IMR-90 (cell line): Measurements from ENCODE around the gene PGD. TPM values are rescaled to one million over a fixed set of nuclear protein-coding genes. Genes with fewer than 3 reads are reported as not detected.

ENCODE experiments used
- ATAC-seq: fragments of 200-7000 bp; cut with Tn5 transposase; 2 replicates; pipeline ENCODE4 v1.9.1; 2020; ENCODE audit warnings: low read depth, mild to moderate bottlenecking, moderate library complexity
- BruUV-seq: library from RNA; stranded (reverse); fragments of 400-500 nt; replicated peaks from 2 replicates; lab custom pipeline; 2021; lab: Mats Ljungman, UMichigan
- CTCF ChIA-PET: fragments of 300-600 bp; formaldehyde crosslinking; extraction: SDS; loops from one replicate; lab custom pipeline; 2021; ENCODE audit warnings: antibody characterized with exemption; lab: Yijun Ruan, JAX
- POLR2A ChIA-PET: fragments of 300-600 bp; sonication (Branson Sonifier 250); formaldehyde crosslinking; loops from one replicate; lab custom pipeline; 2022; ENCODE audit warnings: antibody characterized with exemption; ENCODE audit not compliant: unreplicated experiment; lab: Charles Lee
- DNase-seq: peaks from one replicate; pipeline ENCODE4 v3.0.0; 2013
- H2AFZ ChIP-seq: replicated peaks from 2 replicates; pipeline ENCODE3; 2013; ENCODE audit warnings: low read length, mild to moderate bottlenecking; ENCODE audit not compliant: poor library complexity
- H2AK5ac ChIP-seq: 2 replicates; pipeline ENCODE4 v1.6.1; 2013; ENCODE audit warnings: low read depth, low read length, inconsistent platforms
- H2AK9ac ChIP-seq: replicated peaks from 2 replicates; pipeline ENCODE3; 2013; ENCODE audit warnings: mild to moderate bottlenecking, low read depth, low read length, moderate library complexity; ENCODE audit not compliant: poor library complexity
- H2BK120ac ChIP-seq: 2 replicates; pipeline ENCODE4 v1.6.1; 2013; ENCODE audit warnings: low read depth, low read length, inconsistent platforms
- H2BK15ac ChIP-seq: 3 replicates; pipeline ENCODE4 v1.6.1; 2013; ENCODE audit warnings: low read depth, low read length, inconsistent platforms
- H2BK20ac ChIP-seq: 2 replicates; pipeline ENCODE4 v1.6.1; 2013; ENCODE audit warnings: low read depth, mild to moderate bottlenecking, inconsistent platforms, low read length, moderate library complexity
- H2BK5ac ChIP-seq: 2 replicates; pipeline ENCODE4 v1.6.1; 2013; ENCODE audit warnings: mild to moderate bottlenecking, low read depth, low read length, inconsistent platforms; ENCODE audit not compliant: poor library complexity, severe bottlenecking
- H3K14ac ChIP-seq: replicated peaks from 2 replicates; pipeline ENCODE4 v1.6.1; 2013; ENCODE audit warnings: low read depth, low read length, inconsistent platforms
- H3K18ac ChIP-seq: 2 replicates; pipeline ENCODE4 v1.6.1; 2013; ENCODE audit warnings: low read depth, low read length, control low read depth
- H3K23ac ChIP-seq: 2 replicates; pipeline ENCODE4 v1.6.1; 2013; ENCODE audit warnings: low read depth, low read length, inconsistent platforms
- H3K27ac ChIP-seq: 2 replicates; pipeline ENCODE4 v1.5.1; 2013; ENCODE audit warnings: mild to moderate bottlenecking, control low read depth, low read length; ENCODE audit not compliant: insufficient read depth
- H3K27me3 ChIP-seq: 2 replicates; pipeline ENCODE4 v1.6.1; 2013; ENCODE audit warnings: low read length; ENCODE audit not compliant: control insufficient read depth, insufficient read depth
- H3K36me3 ChIP-seq: 2 replicates; pipeline ENCODE4 v1.6.1; 2013; ENCODE audit warnings: low read length, mixed read lengths; ENCODE audit not compliant: control insufficient read depth, insufficient read depth
- H3K4ac ChIP-seq: 2 replicates; pipeline ENCODE4 v1.6.1; 2013; ENCODE audit warnings: low read depth, low read length, inconsistent platforms
- H3K4me1 ChIP-seq: 2 replicates; pipeline ENCODE4 v1.6.1; 2013; ENCODE audit warnings: low read length, mixed read lengths; ENCODE audit not compliant: control insufficient read depth, insufficient read depth
- H3K4me2 ChIP-seq: 2 replicates; pipeline ENCODE4 v1.6.1; 2013; ENCODE audit warnings: low read depth, mild to moderate bottlenecking, control low read depth, low read length, moderate library complexity
- H3K4me3 ChIP-seq: 2 replicates; pipeline ENCODE4 v1.5.1; 2013; ENCODE audit warnings: low read depth, mild to moderate bottlenecking, control low read depth, low read length, moderate library complexity; ENCODE audit not compliant: insufficient read depth
- H3K56ac ChIP-seq: 2 replicates; pipeline ENCODE4 v1.6.1; 2013; ENCODE audit warnings: low read length, inconsistent platforms; ENCODE audit not compliant: insufficient read depth; ENCODE audit errors: extremely low read depth
- H3K79me1 ChIP-seq, 2 experiments: 2 replicates each; pipeline ENCODE4 v1.6.1; 2013; ENCODE audit warnings: low read length in 2 of 2, inconsistent platforms in 1 of 2, low read depth in 1 of 2
- H3K9ac ChIP-seq: 2 replicates; pipeline ENCODE4 v1.6.1; 2013; ENCODE audit warnings: low read depth, low read length, control low read depth
- H3K9me1 ChIP-seq: 2 replicates; pipeline ENCODE4 v1.6.1; 2013; ENCODE audit warnings: low read length, inconsistent platforms; ENCODE audit not compliant: insufficient read depth
- H3K9me3 ChIP-seq: 2 replicates; pipeline ENCODE4 v1.6.1; 2013; ENCODE audit warnings: low read length; ENCODE audit not compliant: control insufficient read depth, insufficient read depth
- H4K20me1 ChIP-seq: 2 replicates; pipeline ENCODE4 v1.6.1; 2013; ENCODE audit warnings: low read length, inconsistent platforms; ENCODE audit not compliant: insufficient read depth
- H4K5ac ChIP-seq: 2 replicates; pipeline ENCODE4 v1.6.1; 2013; ENCODE audit warnings: mild to moderate bottlenecking, low read depth, low read length, control low read depth
- H4K8ac ChIP-seq, 2 experiments: 2 replicates each; pipeline ENCODE4 v1.6.1; 2013; ENCODE audit warnings: low read depth in 2 of 2, low read length in 2 of 2, control low read depth in 1 of 2, inconsistent platforms in 1 of 2
- H4K91ac ChIP-seq: 2 replicates; pipeline ENCODE4 v1.6.1; 2013; ENCODE audit warnings: low read depth, low read length, inconsistent platforms; ENCODE audit not compliant: insufficient read depth
- BHLHE40 ChIP-seq: fragments of 150-350 bp; IDR thresholded peaks from 2 replicates; pipeline ENCODE4 v1.6.1; 2016; ENCODE audit warnings: mild to moderate bottlenecking, low read depth, low read length
- CHD1 ChIP-seq: IDR thresholded peaks from 2 replicates; pipeline ENCODE4 v1.6.1; 2012; ENCODE audit warnings: low read depth, low read length, improper control_type of control experiment
- MAFK ChIP-seq: IDR thresholded peaks from 2 replicates; pipeline ENCODE4 v1.6.1; 2012; ENCODE audit warnings: low read depth, low read length, improper control_type of control experiment
- MAZ ChIP-seq: IDR thresholded peaks from 2 replicates; pipeline ENCODE4 v1.6.1; 2012; ENCODE audit warnings: low read depth, mild to moderate bottlenecking, low read length, improper control_type of control experiment, moderate library complexity, borderline replicate concordance
- MXI1 ChIP-seq: IDR thresholded peaks from 2 replicates; pipeline ENCODE4 v1.6.1; 2012; ENCODE audit warnings: low read depth, mild to moderate bottlenecking, low read length, moderate library complexity, borderline replicate concordance
- RCOR1 ChIP-seq: IDR thresholded peaks from 2 replicates; pipeline ENCODE4 v1.6.1; 2012; ENCODE audit warnings: mild to moderate bottlenecking, low read length, improper control_type of control experiment; ENCODE audit not compliant: insufficient replicate concordance
- SMC3 ChIP-seq: fragments of 150-350 bp; IDR thresholded peaks from 2 replicates; pipeline ENCODE4 v1.6.1; 2016; ENCODE audit warnings: low read depth, mild to moderate bottlenecking, antibody characterized with exemption, low read length, moderate library complexity
- WGBS, 2 experiments: methylation state at CpG; one replicate each; pipeline versions ENCODE4 v1.1.5 to v1.1.7; 2013; ENCODE audit warnings: missing lambda C conversion rate in 2 of 2; ENCODE audit not compliant: insufficient read length in 1 of 2; ENCODE audit errors: extremely low coverage in 2 of 2; 5-methylcytosine and 5-hydroxymethylcytosine counted together
- dilution Hi-C: fragments of 300-500 bp; cut with HindIII; formaldehyde crosslinking; loops from one replicate; pipeline ENCODE4 v1.14.3; 2018; ENCODE audit warnings: low sequenced_read_pairs; ENCODE audit not compliant: unreplicated experiment
- in situ Hi-C: fragments of 300-500 bp; cut with MboI; formaldehyde crosslinking; loops from 3 replicates; pipeline ENCODE4 v1.14.3; 2019; ENCODE audit warnings: low sequenced_read_pairs, inconsistent platforms, mixed read lengths
- intact Hi-C: fragments of 100-400 bp; cut with micrococcal nuclease; formaldehyde crosslinking; loops from 2 replicates; pipeline ENCODE4 v1.10.0; 2022
- polyA plus RNA-seq, 3 experiments: library from polyadenylated mRNA; depleted of rRNA; stranded (reverse); fragments of >200 nt; gene quantifications; 2 replicates each; pipeline ENCODE4 v1.2.3, GENCODE V29; 2012; ENCODE audit warnings: low replicate concordance in 1 of 3
- total RNA-seq: library from RNA; depleted of rRNA; stranded (reverse); fragments of >200 nt; gene quantifications from 2 replicates; pipeline ENCODE4 v1.2.3, GENCODE V29; 2012

PGD gene
- total and polyA plus RNA-seq, 2 of the 4 experiments (the other 2 are of a cell fraction), result 118 to 216 TPM

- Histone ChIP-seq H3K4me3 (no peak overlapping the region), H3K9me3 (no peaks in the 10 kb centered on the region), H3K18ac (no peak overlapping the region), H3K9me1 (no peaks in the 10 kb centered on the region), H3K27ac (no peak overlapping the region), H3K23ac (no peak overlapping the region), H3K56ac (no peak overlapping the region), H3K36me3 (peaks cover 3% of the 10 kb centered on the region), H4K20me1 (no peaks in the 10 kb centered on the region), H4K5ac (no peak overlapping the region), H3K9ac (no peak overlapping the region), H3K4ac (no peak overlapping the region), H2AK5ac (no peak overlapping the region), H3K4me2 (no peak overlapping the region), H2AFZ (no peak overlapping the region), H3K27me3 (no peaks in the 10 kb centered on the region), H4K8ac (no peak overlapping the region), H3K79me1 (peaks cover 0 to 8% of the 10 kb centered on the region in 2 experiments; a peak in 1 of 4 replicates), H3K4me1 (peaks cover 2% of the 10 kb centered on the region; the same call in 1 of the 2 replicates), H2BK120ac (no peak overlapping the region), H2BK20ac (no peak overlapping the region), H2BK15ac (no peak overlapping the region), H2BK5ac (no peak overlapping the region), H2AK9ac (no peak overlapping the region), H3K14ac (no peak overlapping the region), H4K91ac (no peak overlapping the region)
- intact Hi-C loops, result loop anchor here (2.0 kb wide), 1 partner anchor 56 kb away; no protein-coding TSS in a partner anchor
- no peak for TF ChIP-seq BHLHE40
- TF ChIP-seq RCOR1, result no peak
- no peak for TF ChIP-seq CHD1
- no peak for TF ChIP-seq SMC3
- no peak for TF ChIP-seq MAZ
- TF ChIP-seq MXI1, result no peak
- TF ChIP-seq MAFK, result 0 out of 2 replicates have a peak, but pooled peaks have one; percentile 6
- dilution Hi-C loops, result no loop called here
- no TSS peak for BruUV-seq
- DNase-seq, result peak; percentile 32
- ChIA-PET CTCF (interaction anchor here (0.8 kb wide), 1 partner anchor 57 kb away, joined by 3 read pairs; no protein-coding TSS in a partner anchor), POLR2A (no interaction called here)
- 70% methylated on average over 3 of the region's 7 CpGs; no CpG with 5 or more reads in 1 of the 2 experiments for WGBS, 2 experiments
- in situ Hi-C loops, result no loop called here
- ATAC-seq, result peak; percentile 96
Observed at GRCh38 chr1:10438677-10439163, 39.9 kb downstream of the PGD start.
